ENCODE data around the gene MKNK1.

Gene MKNK1

GRCh38 chr1:46552357-46553237, 51.5 kb downstream of the MKNK1 start:
- TF ChIP-seq GATA3 (IDR thresholded peaks at IDR 0.05; ENCODE audit: low read depth, low read length): no peak
- TF ChIP-seq GATA2 (IDR thresholded peaks at IDR 0.05; ENCODE audit: low read depth, low read length): no peak

DNA sequence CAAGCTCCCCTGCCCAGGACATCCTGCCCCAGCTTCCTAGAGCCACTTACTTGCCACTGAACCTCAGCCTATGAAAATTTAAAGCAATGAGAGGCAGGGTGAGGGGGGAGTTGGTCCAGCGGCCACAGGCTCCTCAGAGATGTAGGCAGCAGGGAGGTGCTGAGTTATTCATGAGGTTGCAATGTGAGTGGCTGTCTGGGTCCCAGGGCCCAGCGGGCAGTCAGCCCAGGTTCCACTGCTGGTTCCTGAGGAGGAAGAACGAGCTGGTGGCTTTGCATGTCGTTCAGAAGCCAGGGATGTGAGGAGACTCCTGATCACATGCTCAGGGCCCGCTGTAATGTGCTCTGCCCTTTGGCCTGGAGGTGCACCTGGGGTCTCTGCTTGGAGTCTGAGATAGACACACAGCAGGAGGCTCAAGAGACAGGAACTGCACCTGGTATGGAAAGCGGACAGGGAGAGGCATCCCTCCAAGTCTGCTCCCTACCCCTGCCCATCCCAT, 52.4 kb downstream of the MKNK1 start, which contains the start of gene KNCN:
KNCN (minus strand) TSS at position 51 of the 499 bp plus-strand sequence. CDS start 432 bp downstream, outside the sequence.
- TF ChIP-seq GATA3 (IDR thresholded peaks at IDR 0.05; ENCODE audit: low read depth, low read length): no peak
- no peak for TF ChIP-seq GATA2 (IDR thresholded peaks at IDR 0.05; ENCODE audit: low read depth, low read length)

DNA sequence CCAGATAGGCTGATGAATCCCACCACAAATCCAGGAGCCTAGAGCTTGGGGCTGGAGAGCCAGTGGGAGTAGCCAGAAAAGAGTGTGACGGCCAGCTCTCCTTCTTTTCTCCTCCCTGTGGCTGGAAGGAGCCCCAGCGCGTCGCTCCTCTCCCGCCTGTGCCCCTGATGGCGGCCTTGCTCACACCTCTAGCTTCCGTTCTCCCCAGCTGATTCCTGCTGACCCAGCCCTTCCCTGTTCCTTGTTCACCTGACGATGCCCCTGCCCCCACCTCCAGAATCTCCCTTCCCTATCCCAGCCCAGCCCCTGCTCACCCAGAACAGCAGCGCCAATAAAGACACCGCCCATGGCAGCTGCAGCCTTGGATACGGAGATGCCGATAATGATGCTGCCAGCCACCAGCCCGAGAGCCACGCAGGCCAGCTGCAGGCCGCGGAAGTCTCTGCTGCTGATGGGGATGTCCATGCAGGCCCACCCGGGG, 53.3 kb downstream of the MKNK1 start:
- TF ChIP-seq GATA2 (IDR thresholded peaks at IDR 0.05; ENCODE audit: low read depth, low read length) (no peak), GATA3 (IDR thresholded peaks at IDR 0.05; ENCODE audit: low read depth, low read length) (no peak)

- TF ChIP-seq GATA2 (IDR thresholded peaks at IDR 0.05; ENCODE audit: low read depth, low read length): no peak
- no peak for TF ChIP-seq GATA3 (IDR thresholded peaks at IDR 0.05; ENCODE audit: low read depth, low read length)
These were observed 54.1 kb downstream of the MKNK1 start for GRCh38 chr1:46549697-46550681.

- TF ChIP-seq GATA2 (IDR thresholded peaks at IDR 0.05; ENCODE audit: low read depth, low read length) (no peak), GATA3 (IDR thresholded peaks at IDR 0.05; ENCODE audit: low read depth, low read length) (no peak)
These were observed 56.3 kb downstream of the MKNK1 start for GRCh38 chr1:46547481-46548383.

GRCh38 chr1:46546210-46546609, 57.9 kb downstream of the MKNK1 start:
- no peak for TF ChIP-seq GATA2 (IDR thresholded peaks at IDR 0.05; ENCODE audit: low read depth, low read length)
- TF ChIP-seq GATA3 (IDR thresholded peaks at IDR 0.05; ENCODE audit: low read depth, low read length): no peak

DNA sequence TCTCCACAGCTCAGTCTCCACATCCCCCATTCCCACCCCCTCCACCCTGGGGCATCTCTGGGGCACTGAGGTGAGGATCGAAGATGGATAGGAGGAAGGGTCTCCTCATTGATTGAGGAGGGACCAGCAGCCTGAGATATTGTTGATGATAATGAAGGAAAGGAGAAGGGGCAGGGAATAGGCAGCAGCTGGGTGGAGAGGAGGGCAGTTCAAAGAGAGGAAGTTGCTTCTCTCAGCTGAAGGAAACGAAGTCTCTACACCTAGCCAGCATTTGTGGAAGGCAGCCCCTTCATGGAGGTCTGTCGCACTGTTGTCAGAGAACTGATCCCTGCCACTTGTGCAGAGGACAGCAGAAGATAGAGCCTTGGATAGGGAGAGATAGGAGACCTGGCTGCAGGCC, 58.3 kb downstream of the MKNK1 start:
- no peak for TF ChIP-seq GATA2 (IDR thresholded peaks at IDR 0.05; ENCODE audit: low read depth, low read length)
- TF ChIP-seq GATA3 (IDR thresholded peaks at IDR 0.05; ENCODE audit: low read depth, low read length): no peak

DNA sequence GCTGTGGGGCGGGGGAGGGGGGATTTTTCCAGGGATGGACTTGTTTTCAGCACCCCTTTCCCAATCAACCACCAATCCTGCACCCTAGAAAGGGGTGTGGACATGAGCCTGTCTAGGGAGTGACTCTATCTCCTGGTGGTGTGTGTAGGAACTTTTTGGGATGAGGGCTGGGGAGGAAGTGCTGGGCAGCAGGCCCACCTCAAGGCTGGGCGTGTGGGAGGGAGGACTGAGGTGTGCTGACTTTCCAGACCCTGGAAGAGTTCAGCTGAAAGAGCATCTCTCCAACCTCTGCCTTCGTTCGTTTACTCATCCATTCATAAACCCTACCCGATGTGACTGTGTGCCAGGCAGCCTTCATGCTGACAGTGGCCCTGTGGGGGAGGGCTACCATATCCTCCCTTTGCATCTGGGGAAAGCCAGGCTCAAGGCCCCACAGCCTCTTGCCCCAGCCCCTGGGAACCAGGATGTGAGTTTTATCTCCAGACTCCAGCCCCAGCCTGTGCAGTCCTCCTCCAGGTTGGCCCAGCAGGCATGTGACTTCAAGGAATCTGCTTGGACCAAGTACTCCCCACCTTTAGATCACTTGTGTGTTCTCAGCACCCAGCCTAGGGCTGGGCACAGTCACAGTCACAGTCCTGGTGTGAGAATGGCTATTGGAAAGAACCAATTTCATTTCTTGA, 59.4 kb downstream of the MKNK1 start:
- TF ChIP-seq GATA2 (IDR thresholded peaks at IDR 0.05; ENCODE audit: low read depth, low read length) (no peak), GATA3 (IDR thresholded peaks at IDR 0.05; ENCODE audit: low read depth, low read length) (no peak)

DNA sequence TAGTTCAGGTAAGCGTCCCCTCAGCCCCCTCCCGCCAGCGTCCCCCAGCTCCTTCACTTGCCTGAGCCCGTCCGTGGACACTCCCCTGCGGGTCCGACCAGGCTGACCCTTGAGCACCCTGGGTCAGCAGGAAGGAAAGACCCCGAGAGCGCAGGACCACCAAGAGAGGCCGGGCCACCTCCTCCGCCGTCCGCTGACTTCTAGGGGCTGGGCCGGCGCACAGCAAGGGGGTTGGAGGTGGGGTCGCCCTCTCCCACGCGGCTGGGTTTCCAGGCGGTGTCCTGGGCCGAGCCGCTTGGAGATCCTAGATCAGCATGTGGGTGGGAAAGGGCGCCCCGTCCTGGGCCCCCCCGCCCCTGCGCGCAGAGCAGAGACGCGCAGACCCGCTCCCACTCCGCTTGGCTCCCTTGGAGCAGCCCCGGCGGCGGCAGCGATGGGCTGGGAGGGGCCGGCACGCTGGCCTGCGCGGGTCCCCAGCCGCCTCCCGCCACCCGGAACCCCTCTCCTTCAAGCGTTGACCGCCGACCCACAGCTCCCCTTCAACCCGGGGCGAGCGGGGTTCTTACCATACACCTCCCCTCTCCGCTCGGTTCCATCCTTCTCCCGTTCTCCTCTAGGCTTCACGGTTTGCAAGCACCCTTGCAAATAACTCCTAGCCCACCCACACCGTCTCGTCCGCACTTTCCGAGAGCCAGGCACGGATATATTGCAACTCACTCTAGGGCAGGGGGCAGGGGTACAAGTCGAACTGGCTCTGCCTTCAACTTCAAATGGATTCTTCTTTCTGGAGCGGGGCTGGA, 60.1 kb downstream of the MKNK1 start:
- TF ChIP-seq GATA3 (IDR thresholded peaks at IDR 0.05; ENCODE audit: low read depth, low read length) (no peak), GATA2 (IDR thresholded peaks at IDR 0.05; ENCODE audit: low read depth, low read length) (no peak)

GRCh38 chr1:46543382-46543760, 60.7 kb downstream of the MKNK1 start:
- TF ChIP-seq GATA2 (IDR thresholded peaks at IDR 0.05; ENCODE audit: low read depth, low read length) (no peak), GATA3 (IDR thresholded peaks at IDR 0.05; ENCODE audit: low read depth, low read length) (no peak)

DNA sequence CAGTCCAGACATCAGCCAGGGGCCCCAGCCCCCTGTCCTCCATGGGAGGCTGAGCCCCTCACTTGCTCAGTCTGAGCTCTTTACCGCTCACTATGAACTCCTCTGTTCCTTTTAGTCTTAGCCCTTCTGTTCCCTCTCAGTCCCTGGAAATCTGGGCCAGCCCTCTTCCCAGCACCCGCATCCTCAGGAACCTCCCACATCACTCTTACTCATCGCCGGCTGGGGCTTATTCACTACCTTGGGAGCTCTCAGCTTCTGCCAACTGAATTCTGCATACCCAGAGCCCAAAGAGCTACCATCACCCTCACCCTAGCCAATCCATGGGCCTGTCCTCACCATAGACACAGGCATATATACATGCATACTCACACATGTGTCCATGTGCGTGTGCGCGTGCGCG, 64.1 kb downstream of the MKNK1 start:
- no peak for TF ChIP-seq GATA3 (IDR thresholded peaks at IDR 0.05; ENCODE audit: low read depth, low read length)
- TF ChIP-seq GATA2 (IDR thresholded peaks at IDR 0.05; ENCODE audit: low read depth, low read length): no peak

GRCh38 chr1:46538147-46538546, 65.9 kb downstream of the MKNK1 start:
- TF ChIP-seq GATA3 (IDR thresholded peaks at IDR 0.05; ENCODE audit: low read depth, low read length): no peak
- no peak for TF ChIP-seq GATA2 (IDR thresholded peaks at IDR 0.05; ENCODE audit: low read depth, low read length)
